ENCODE data around the gene IQGAP3.

GRCh38 chr1:156591181-156591431 lies 18.7 kb upstream of the IQGAP3 start:
- TF ChIP-seq POLR2A (IDR thresholded peaks at IDR 0.05) (no peak), CTCF (IDR thresholded peaks at IDR 0.05) (no peak)

Data from transverse colon (tissue), 3 donors.